ENCODE results near the gene TMEM132C. TPM values are rescaled to one million over a fixed set of nuclear protein-coding genes. Genes with fewer than 3 reads are reported as not detected.

The TMEM132C gene
- total RNA-seq, 8 experiments from 2014 or later: 0.21 to 21.1 (median 2.3) TPM; not detected in 1

DNA sequence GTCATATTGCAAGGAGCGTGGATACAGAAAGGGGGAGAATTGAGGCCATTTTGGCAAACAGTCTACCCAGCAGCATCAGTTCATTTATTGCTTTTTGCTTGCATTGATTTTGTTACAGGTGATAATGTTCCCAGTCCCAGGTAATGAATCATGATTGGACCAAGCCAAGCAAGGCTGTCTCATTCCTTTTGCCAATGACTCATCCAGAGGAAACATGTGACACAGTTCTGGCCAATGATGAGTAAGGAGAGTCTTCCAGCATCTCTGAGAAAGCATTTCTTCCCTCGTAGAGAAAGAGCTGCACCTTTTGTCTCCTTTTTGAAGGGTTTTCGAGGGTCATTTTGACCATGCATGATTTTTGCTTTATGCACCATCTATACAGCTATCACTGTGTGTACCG, 488.6 kb downstream of the TMEM132C start:
- ATAC-seq (replicated peaks in 6 of 8): no peak
- in situ Hi-C loops (cut with MboI; ENCODE audit: low pct_unique_long_range_greater_than_20kb in 2 of 9, low sequenced_read_pairs in 9 of 9, unreplicated experiment in 9 of 9): no loop called here
- H3K4me3 ChIP-seq: no peak overlapping the region
- H3K4me1 ChIP-seq (replicated peaks in 1 of 2): no peaks in the 10 kb centered on the region
- 0 to 86% (median 29%) methylated on average over 1 to 4 of the region's 4 CpGs; no CpG with 5 or more reads in 1 of the 10 experiments for WGBS, 10 experiments
- H3K27ac ChIP-seq: no peak overlapping the region
